Activated naive CD4-positive, alpha-beta T cell treated with anti-CD3 and anti-CD28 coated beads for 36 hours (primary cell): Measurements from ENCODE around the gene JCHAIN. TPM values are rescaled to one million over a fixed set of nuclear protein-coding genes. Genes with fewer than 3 reads are reported as not detected.
"Not testable (repeated sequence)": the region's sequence is repeated elsewhere in the genome, so short reads cannot be mapped to it uniquely, and the experiment has no call there.

Experiments used
- CTCF ChIA-PET: fragments of 350-600 bp; sonication (Branson Sonifier 250); formaldehyde crosslinking; loops from one replicate; lab custom pipeline; 2021; ENCODE audit warnings: antibody characterized with exemption; lab: Charles Lee
- DNase-seq: peaks from one replicate; pipeline ENCODE4 v3.0.0-alpha.2; 2020
- H3K27ac Mint-ChIP-seq: one replicate; pipeline ENCODE4 v1.8.0; 2021; ENCODE audit warnings: mild to moderate bottlenecking, mixed read lengths
- H3K27me3 Mint-ChIP-seq: one replicate; pipeline ENCODE4 v1.8.0; 2021; ENCODE audit warnings: low read depth, mixed read lengths
- H3K36me3 Mint-ChIP-seq: one replicate; pipeline ENCODE4 v1.8.0; 2021; ENCODE audit warnings: low read depth, mixed read lengths
- H3K4me1 Mint-ChIP-seq: one replicate; pipeline ENCODE4 v1.8.0; 2021; ENCODE audit warnings: low read depth, mixed read lengths
- H3K4me3 Mint-ChIP-seq: one replicate; pipeline ENCODE4 v1.8.0; 2021; ENCODE audit warnings: mild to moderate bottlenecking, moderate library complexity, mixed read lengths
- H3K9me3 Mint-ChIP-seq: one replicate; pipeline ENCODE4 v1.8.0; 2021; ENCODE audit warnings: mixed read lengths
- intact Hi-C: fragments of 100-400 bp; cut with micrococcal nuclease; formaldehyde crosslinking; loops from one replicate; pipeline ENCODE4 v1.15.1; 2023
- total RNA-seq, 2 experiments: library from RNA; stranded (reverse); gene quantifications; one replicate each; pipeline ENCODE4 v1.2.3, GENCODE V29; 2021

Gene JCHAIN
- total RNA-seq, 2 experiments from 2014 or later: not detected

DNA sequence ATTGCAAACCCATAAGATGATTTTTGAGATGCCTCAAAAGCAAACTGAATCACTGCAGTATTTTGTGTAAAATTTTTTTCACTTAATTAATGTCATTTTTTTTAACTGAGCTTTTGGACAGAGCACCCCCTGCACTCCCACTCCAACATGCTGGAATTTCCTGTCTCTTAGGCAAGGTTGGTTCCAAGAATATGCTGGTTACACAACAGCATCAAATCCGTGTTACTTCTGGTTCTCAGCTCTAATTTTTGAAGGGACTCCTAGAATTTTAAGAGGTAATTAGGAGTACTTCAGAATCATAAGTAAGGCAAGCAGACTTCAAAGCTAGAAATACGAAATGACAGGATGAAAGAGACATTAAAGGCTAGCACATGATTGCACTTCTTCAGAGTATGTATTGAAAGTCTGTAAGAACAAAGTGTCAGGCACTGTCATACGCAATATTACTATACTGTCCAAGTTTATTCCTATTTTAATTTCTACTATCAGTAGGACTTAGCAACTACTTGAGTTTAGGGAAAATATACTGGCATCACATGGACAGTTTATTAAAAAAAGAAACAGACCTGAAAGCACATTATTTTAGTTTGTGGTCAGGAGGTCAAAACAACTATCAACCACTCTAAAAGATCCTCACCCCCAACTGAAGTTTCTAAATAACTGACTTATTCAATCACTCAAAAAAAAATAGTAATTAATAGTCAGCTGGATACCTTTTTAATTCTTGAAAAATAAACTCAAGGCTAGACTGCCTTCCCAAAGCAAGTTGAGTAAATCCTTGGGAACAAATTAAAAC, 1.6 kb upstream of the JCHAIN start:
- no peaks in the 10 kb centered on the region for H3K9me3 Mint-ChIP-seq
- no peak overlapping the region for H3K4me3 Mint-ChIP-seq
- H3K27me3 Mint-ChIP-seq: no peaks in the 10 kb centered on the region
- no peaks in the 10 kb centered on the region for H3K36me3 Mint-ChIP-seq
- CTCF ChIA-PET: interaction anchor here (0.6 to 1.0 kb wide), 4 partner anchors 16 to 457 kb away, joined by 3 to 5 read pairs (median 4); no protein-coding TSS in a partner anchor
- H3K27ac Mint-ChIP-seq: no peak overlapping the region
- peaks cover 4% of the 10 kb centered on the region for H3K4me1 Mint-ChIP-seq
- intact Hi-C loops: no loop called here
- no peak for DNase-seq

DNA sequence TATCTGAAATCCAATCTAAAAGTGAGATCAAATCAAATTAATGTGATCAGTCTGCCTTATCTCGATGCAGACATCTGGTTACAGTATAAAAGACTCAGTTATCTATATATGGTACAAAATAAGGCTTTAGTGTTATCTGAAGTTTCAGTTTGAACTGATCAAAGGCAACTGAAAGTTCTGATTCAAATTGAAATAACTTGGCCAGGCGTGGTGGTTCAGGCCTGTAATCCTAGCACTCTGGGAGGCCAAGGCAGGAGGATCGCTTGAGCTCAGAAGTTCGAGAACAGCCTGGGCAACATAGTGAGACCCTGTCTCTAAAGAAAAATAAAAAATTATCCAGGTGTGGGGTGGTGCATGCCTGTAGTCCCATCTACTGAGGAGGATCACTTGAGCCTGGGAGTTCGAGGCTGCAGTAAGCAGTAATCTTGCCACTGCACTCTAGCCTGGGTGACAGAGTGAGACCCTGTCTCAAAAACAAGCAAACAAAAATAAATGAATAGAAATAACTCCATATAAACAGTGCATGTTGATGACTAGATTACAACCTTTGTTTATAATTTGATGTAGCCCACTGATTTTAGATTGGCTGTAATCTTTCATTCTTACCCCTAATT, 4.9 kb downstream of the JCHAIN start:
- DNase-seq: peak; percentile 24
- H3K36me3 Mint-ChIP-seq, H3K27ac Mint-ChIP-seq, H3K9me3 Mint-ChIP-seq, H3K4me3 Mint-ChIP-seq, H3K27me3 Mint-ChIP-seq, H3K4me1 Mint-ChIP-seq, intact Hi-C loops: not testable (repeated sequence)
- CTCF ChIA-PET: interaction anchor here (0.7 kb wide), 1 partner anchor 78 kb away, joined by 3 read pairs; no protein-coding TSS in a partner anchor

DNA sequence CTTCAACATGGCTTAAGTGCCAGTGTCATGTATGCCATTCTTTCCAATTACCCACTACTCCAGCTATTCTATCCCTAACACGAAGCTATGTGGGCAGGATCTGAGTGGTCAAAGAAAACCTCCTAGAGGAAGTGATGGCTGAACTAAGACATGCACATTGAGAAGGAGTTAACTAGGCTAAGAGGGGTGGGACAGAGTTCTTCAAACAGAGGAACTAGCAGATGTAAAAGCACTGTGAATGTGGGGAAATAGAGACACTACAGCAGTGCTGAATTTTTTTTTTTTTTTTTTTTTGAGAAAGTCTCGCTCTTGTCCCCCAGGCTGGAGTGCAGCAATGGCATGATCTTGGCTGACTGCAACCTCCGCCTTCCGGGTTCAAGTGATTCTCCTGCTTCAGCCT, 6.2 kb downstream of the JCHAIN start:
- intact Hi-C loops: no loop called here
- no peaks in the 10 kb centered on the region for H3K36me3 Mint-ChIP-seq
- no peak for DNase-seq
- peaks cover 7% of the 10 kb centered on the region for H3K4me1 Mint-ChIP-seq
- no peak overlapping the region for H3K27ac Mint-ChIP-seq
- no peaks in the 10 kb centered on the region for H3K9me3 Mint-ChIP-seq
- H3K4me3 Mint-ChIP-seq: no peak overlapping the region
- H3K27me3 Mint-ChIP-seq: no peaks in the 10 kb centered on the region
- CTCF ChIA-PET: no interaction called here

DNA sequence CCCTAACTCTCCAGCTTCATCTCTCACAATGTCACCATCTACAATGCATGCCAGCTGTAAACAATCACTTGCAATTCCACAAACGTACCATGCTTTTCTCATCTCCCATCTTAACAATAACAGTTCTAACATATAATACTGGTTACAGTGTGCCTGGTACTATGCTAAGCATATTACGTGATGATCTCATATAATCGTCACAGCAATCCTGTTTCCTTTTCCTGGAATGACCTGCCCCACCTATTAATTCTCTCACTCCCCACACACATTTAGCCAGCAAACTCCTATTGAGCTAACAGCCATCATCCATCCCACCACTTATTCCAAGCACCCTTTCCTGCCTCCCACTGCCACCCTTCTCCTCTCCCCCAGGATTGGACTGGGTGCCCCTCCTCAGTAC, 7.9 kb downstream of the JCHAIN start:
- CTCF ChIA-PET: no interaction called here
- no peak for DNase-seq

DNA sequence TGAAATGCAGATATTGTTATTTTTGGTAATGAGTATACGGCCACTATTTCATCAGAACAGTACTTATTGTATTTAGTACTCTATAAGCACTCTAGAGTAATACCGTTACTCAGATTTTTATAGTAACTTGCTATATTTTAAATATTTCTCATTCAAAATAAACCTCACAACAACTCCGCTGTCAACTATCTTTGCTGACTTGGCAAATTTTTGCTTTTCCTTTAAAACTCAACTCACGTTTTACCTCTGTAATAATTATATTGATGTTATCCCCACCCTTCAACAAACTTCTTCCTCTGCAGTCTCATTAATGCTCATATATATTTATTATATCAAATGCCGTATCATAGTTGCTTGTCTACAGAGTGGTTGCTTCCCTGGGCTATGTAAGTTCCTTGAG, 9.0 kb downstream of the JCHAIN start:
- DNase-seq: no peak
- intact Hi-C loops: loop anchor here (10.0 kb wide), 1 partner anchor 897 kb away; no protein-coding TSS in a partner anchor
- Mint-ChIP-seq H3K4me3 (no peak overlapping the region), H3K36me3 (no peaks in the 10 kb centered on the region), H3K27ac (no peak overlapping the region), H3K27me3 (no peaks in the 10 kb centered on the region), H3K4me1 (peaks cover 7% of the 10 kb centered on the region), H3K9me3 (no peaks in the 10 kb centered on the region)
- CTCF ChIA-PET: interaction anchor here (1.5 kb wide), 1 partner anchor 527 kb away, joined by 3 read pairs; no protein-coding TSS in a partner anchor

More for the DNA sequence above, 7.9 kb downstream of the JCHAIN start:
- Mint-ChIP-seq H3K36me3 (no peaks in the 10 kb centered on the region), H3K9me3 (no peaks in the 10 kb centered on the region), H3K4me3 (no peak overlapping the region), H3K27ac (no peak overlapping the region), H3K4me1 (peaks cover 7% of the 10 kb centered on the region), H3K27me3 (no peaks in the 10 kb centered on the region)
- intact Hi-C loops: loop anchor here (10.0 kb wide), 1 partner anchor 896 kb away; no protein-coding TSS in a partner anchor

DNA sequence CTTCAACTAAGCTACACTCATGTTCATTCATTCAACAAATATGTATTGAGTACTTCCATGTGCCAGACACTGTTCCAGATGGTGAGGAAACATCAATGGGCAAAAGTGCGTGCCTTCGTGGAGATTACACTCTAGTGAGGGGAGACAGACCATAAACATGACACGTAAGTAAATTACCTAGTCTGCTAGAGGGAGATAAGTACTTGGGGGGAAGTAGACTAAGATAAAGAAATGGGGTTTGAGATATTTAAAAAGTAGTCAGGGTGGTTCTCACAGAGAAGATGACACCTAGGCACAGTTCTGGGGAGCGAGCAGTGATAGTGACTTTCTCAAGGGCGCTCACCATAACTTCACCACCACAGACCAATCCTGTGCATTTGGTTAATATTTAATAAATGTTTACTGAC, 11.7 kb downstream of the JCHAIN start:
- intact Hi-C loops: loop anchor here (10.0 kb wide), 1 partner anchor 900 kb away; no protein-coding TSS in a partner anchor
- no peak overlapping the region for H3K27ac Mint-ChIP-seq
- CTCF ChIA-PET: no interaction called here
- DNase-seq: no peak
- H3K27me3 Mint-ChIP-seq: peaks cover 1% of the 10 kb centered on the region
- H3K9me3 Mint-ChIP-seq: no peaks in the 10 kb centered on the region
- no peaks in the 10 kb centered on the region for H3K36me3 Mint-ChIP-seq
- H3K4me1 Mint-ChIP-seq: no peaks in the 10 kb centered on the region
- H3K4me3 Mint-ChIP-seq: no peak overlapping the region

DNA sequence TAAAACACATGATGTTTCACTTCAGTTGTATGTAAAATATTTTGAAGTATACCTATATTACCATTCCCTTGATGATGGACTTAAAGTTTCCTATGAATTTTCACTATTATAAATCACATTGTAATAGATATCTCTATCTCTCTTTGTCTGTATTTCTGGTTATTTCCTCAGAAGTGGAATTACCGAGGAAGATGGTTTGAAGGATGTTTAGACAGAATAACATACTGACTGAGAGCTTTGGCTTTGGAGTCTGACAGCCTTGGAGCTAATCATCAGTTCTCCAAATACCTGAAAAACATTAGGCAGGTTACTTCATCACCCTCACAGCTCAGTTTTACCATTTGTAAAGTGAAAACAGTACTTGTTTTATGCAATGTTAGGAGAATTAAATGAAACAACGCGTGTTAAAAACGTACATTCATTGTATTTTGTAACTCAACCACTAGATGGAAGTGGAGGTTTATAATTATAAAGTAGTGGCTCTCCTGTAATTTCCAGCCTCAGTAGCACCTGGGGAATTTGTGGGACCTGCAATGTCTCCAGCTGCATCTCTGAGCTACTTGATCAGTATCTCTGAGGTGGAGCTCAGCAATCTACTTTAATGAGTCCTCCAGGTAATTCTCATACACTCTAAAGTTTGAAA, 14.3 kb downstream of the JCHAIN start:
- intact Hi-C loops: loop anchor here (1.0 to 10.0 kb wide), 9 partner anchors 36 to 1651 kb away; partner anchors contain the start of gene UTP3
- Mint-ChIP-seq H3K4me1 (no peaks in the 10 kb centered on the region), H3K9me3 (no peaks in the 10 kb centered on the region), H3K4me3 (no peak overlapping the region), H3K27me3 (peaks cover 1% of the 10 kb centered on the region), H3K27ac (no peak overlapping the region), H3K36me3 (no peaks in the 10 kb centered on the region)
- CTCF ChIA-PET: interaction anchor here (0.6 to 1.7 kb wide), 25 partner anchors 12 to 1653 kb away, joined by 3 to 11 read pairs (median 4); partner anchors contain the start of genes MOB1B and UTP3
- DNase-seq: peak; percentile 9

DNA sequence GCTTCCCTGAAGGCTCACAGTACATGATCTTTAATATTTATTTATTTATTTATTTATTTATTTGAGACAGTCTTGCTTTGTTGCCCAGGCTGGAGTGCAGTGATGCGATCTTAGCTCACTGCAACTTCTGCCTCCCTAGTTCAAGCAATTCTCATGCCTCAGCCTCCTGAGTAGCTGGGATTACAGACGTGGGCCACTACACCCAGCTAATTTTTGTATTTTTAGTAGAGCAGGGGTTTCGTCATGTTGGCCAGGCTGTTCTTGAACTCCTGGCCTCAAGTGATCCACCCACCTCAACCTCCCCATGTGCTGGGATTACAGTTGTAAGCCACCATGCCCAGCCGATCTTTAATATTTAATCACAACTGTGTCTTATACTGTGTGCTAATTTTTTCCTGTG, 15.6 kb downstream of the JCHAIN start:
- not testable (repeated sequence) for H3K4me1 Mint-ChIP-seq, H3K27ac Mint-ChIP-seq, H3K36me3 Mint-ChIP-seq, H3K4me3 Mint-ChIP-seq, DNase-seq, H3K27me3 Mint-ChIP-seq, H3K9me3 Mint-ChIP-seq
- intact Hi-C loops: loop anchor here (10.0 kb wide), 1 partner anchor 904 kb away; no protein-coding TSS in a partner anchor
- CTCF ChIA-PET: interaction anchor here (0.8 to 1.7 kb wide), 2 partner anchors 9 to 360 kb away, joined by 5 read pairs; no protein-coding TSS in a partner anchor

DNA sequence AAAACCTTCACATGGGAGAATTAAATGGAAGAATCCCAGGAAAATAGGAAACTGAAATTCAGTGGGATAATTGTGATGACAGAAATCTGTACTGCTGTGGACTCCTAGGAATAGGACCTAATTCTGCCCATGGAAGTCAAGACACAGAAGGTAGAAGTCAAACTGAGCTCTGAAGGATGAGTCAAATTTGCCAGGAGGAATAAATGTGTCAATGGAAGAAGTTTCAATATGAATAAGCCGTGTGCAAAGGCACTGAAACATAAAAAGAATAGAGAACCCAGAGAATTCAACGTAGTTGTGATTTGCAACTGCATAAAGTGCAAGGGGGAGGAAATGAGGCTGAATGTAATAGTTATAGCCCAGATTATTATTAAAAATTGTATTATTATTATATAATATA, 26.1 kb downstream of the JCHAIN start:
- no peak overlapping the region for H3K4me3 Mint-ChIP-seq
- intact Hi-C loops: loop anchor here (1.0 kb wide), 1 partner anchor 11 kb away; no protein-coding TSS in a partner anchor
- H3K27me3 Mint-ChIP-seq: no peaks in the 10 kb centered on the region
- peaks cover 10% of the 10 kb centered on the region for H3K4me1 Mint-ChIP-seq
- no peak overlapping the region for H3K27ac Mint-ChIP-seq
- H3K9me3 Mint-ChIP-seq: no peaks in the 10 kb centered on the region
- no peaks in the 10 kb centered on the region for H3K36me3 Mint-ChIP-seq
- CTCF ChIA-PET: no interaction called here
- DNase-seq: no peak

DNA sequence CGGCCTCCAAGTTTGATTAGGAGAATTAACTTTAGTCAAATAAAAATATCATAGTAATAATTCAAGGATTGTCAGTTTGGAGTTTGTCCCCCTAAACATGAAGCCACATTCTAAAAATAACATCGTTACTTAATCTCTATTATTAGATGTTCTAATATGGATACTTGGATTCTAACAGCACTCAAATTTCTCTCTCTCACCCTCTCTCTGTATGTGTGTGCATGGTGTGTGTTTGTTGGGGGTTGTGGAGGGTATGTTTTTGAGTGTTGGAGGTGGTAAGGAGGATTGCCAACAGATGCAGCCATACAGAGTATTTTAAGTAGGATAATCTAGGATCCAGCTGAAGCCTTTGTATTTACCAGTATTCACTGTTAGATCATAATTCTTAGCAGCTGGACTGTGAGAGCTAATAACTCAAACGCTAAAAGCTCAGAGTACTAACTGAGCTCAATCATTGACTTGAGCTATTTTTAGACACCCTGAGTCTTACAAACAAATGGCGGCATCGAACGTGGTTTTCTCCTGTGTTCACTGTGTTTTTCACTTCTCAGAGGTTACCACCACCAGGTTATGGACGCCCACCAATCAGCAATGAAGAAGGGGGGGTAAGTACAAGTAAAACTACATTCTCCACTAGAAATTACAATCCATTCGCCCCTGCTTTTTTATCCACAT, 28.9 kb downstream of the JCHAIN start:
- Mint-ChIP-seq H3K27ac (no peak overlapping the region), H3K4me1 (peaks cover 10% of the 10 kb centered on the region), H3K4me3 (no peak overlapping the region), H3K36me3 (no peaks in the 10 kb centered on the region), H3K9me3 (no peaks in the 10 kb centered on the region), H3K27me3 (peaks cover 4% of the 10 kb centered on the region)
- DNase-seq: no peak
- CTCF ChIA-PET: interaction anchor here (1.2 kb wide), 1 partner anchor 50 kb away, joined by 3 read pairs; no protein-coding TSS in a partner anchor
- intact Hi-C loops: no loop called here

DNA sequence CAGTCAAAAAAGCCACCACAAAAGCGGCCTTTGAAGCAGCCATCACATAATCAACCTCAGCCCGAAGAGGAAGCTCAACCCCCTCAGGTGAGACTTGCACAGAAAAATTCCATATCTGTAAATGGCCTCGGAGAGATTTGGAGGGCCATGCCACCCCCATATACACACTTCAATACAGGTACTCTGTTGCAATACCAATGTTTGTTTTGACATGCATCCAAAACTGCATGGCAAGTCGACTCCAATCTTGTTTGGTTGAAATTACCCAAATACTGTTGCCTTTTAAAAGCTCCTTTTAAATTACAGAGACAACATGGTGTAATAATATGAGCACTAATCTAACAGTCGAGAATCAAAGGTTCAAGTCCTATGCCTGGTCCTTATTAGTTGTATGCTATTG, 31.8 kb downstream of the JCHAIN start:
- Mint-ChIP-seq H3K36me3 (no peaks in the 10 kb centered on the region), H3K4me1 (peaks cover 2% of the 10 kb centered on the region), H3K4me3 (no peak overlapping the region), H3K27me3 (peaks cover 7% of the 10 kb centered on the region), H3K9me3 (no peaks in the 10 kb centered on the region), H3K27ac (no peak overlapping the region)
- CTCF ChIA-PET: no interaction called here
- no peak for DNase-seq
- intact Hi-C loops: no loop called here

DNA sequence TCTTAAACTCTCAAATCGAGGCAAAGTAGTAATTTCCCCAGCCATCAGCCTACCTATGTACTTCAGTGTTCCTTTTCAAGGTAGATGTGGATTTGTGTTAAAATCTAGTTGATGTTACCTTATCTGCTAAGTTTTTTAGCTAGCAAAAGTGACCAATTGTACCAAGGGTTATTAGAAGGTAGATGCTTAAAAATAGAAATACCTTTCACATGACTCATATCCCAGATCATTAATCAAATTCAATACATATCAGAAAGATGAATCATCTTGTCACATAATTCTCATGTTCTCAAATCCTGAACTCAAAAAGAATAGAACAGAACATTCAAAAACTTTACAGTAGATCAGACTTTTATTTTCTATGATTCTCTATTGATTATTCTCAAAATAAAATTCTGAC, 34.3 kb downstream of the JCHAIN start:
- CTCF ChIA-PET: no interaction called here
- Mint-ChIP-seq H3K4me1 (peaks cover 8% of the 10 kb centered on the region), H3K27ac (no peak overlapping the region), H3K27me3 (peaks cover 7% of the 10 kb centered on the region), H3K36me3 (no peaks in the 10 kb centered on the region), H3K9me3 (no peaks in the 10 kb centered on the region), H3K4me3 (no peak overlapping the region)
- no peak for DNase-seq
- intact Hi-C loops: no loop called here
